Endothelial cell of umbilical vein (primary cell): ENCODE data around the gene MRPL16. TPM values are rescaled to one million over a fixed set of nuclear protein-coding genes. Genes with fewer than 3 reads are reported as not detected.
A peak's percentile ranks its signal among the peaks of the same experiment; 100 is the strongest.

Experiments
- Bru-seq: library from RNA; stranded (reverse); fragments of 400-500 nt; gene quantifications from one replicate; lab custom pipeline; 2021; lab: Mats Ljungman, UMichigan
- BruChase-seq, 2 experiments: library from RNA; stranded (reverse); fragments of 400-500 nt; gene quantifications; one replicate each; lab custom pipeline; 2021; lab: Mats Ljungman, UMichigan
- BruUV-seq: library from RNA; stranded (reverse); fragments of 400-500 nt; replicated peaks from 2 replicates; lab custom pipeline; 2021; lab: Mats Ljungman, UMichigan
- CTCF ChIA-PET: fragments of 300-600, 350-600 bp; sonication (Branson Sonifier 250); formaldehyde crosslinking; loops from one replicate; lab custom pipeline; 2021; ENCODE audit warnings: antibody characterized with exemption, inconsistent platforms; lab: Charles Lee
- POLR2A ChIA-PET: fragments of 300-600, 350-600 bp; sonication (Branson Sonifier 250); formaldehyde crosslinking; loops from one replicate; lab custom pipeline; 2021; ENCODE audit warnings: antibody characterized with exemption, inconsistent platforms; lab: Charles Lee
- DNase-seq: peaks from one replicate; pipeline ENCODE4 v3.0.0-alpha.2; 2011; ENCODE audit warnings: low read depth, low spot score
- FAIRE-seq: peaks from 2 replicates; lab custom pipeline; 2011; peaks lifted over from hg19 to GRCh38; lab: Jason Lieb, UNC
- H2AFZ ChIP-seq: 2 replicates; pipeline ENCODE4 v1.6.0; 2012; ENCODE audit warnings: low read depth, low read length, control low read depth, inconsistent platforms
- H3K27ac ChIP-seq: 2 replicates; pipeline ENCODE4 v1.5.1; 2011; ENCODE audit warnings: low read depth, mild to moderate bottlenecking, control low read depth, low read length, moderate library complexity; ENCODE audit not compliant: insufficient read depth
- H3K27me3 ChIP-seq, 2 experiments: 2 replicates each; pipeline versions ENCODE4 v1.6.0 to v1.6.1; 2011; ENCODE audit warnings: low read length in 2 of 2, mixed read lengths in 1 of 2; ENCODE audit not compliant: control insufficient read depth in 2 of 2, insufficient read depth in 2 of 2
- H3K36me3 ChIP-seq, 2 experiments: 2 replicates in 1 of 2; 3 replicates in 1 of 2; pipeline ENCODE4 v1.5.1; 2011; ENCODE audit warnings: low read length in 2 of 2, mild to moderate bottlenecking in 1 of 2, moderate library complexity in 1 of 2; ENCODE audit not compliant: control insufficient read depth in 2 of 2, insufficient read depth in 2 of 2; ENCODE audit errors: extremely low read depth in 1 of 2
- H3K4me1 ChIP-seq: 3 replicates; pipeline ENCODE4 v1.5.1; 2011; ENCODE audit warnings: mild to moderate bottlenecking, low read length; ENCODE audit not compliant: control insufficient read depth, insufficient read depth; ENCODE audit errors: extremely low read depth
- H3K4me2 ChIP-seq: 2 replicates; pipeline ENCODE4 v1.6.1; 2011; ENCODE audit warnings: low read length, control low read depth, mixed read lengths; ENCODE audit not compliant: insufficient read depth
- H3K4me3 ChIP-seq, 3 experiments: fragments of 200-600 bp in 1 of 3; sonication (generic), shearing (Covaris generic) in 1 of 3; replicated peaks in 1 of 3; 2 replicates each; pipeline ENCODE4 v1.5.1; 2011 to 2016; ENCODE audit warnings: control low read depth in 3 of 3, low read length in 3 of 3, mild to moderate bottlenecking in 2 of 3, inconsistent platforms in 1 of 3, low read depth in 1 of 3, moderate library complexity in 1 of 3; ENCODE audit not compliant: insufficient read depth in 1 of 3
- H3K79me2 ChIP-seq: 2 replicates; pipeline ENCODE4 v1.6.0; 2012; ENCODE audit warnings: low read length, inconsistent platforms; ENCODE audit not compliant: control insufficient read depth, insufficient read depth
- H3K9ac ChIP-seq: replicated peaks from 2 replicates; pipeline ENCODE3; 2011; ENCODE audit warnings: low read length, control low read depth; ENCODE audit not compliant: insufficient read depth; ENCODE audit errors: extremely low read depth
- H3K9me1 ChIP-seq: replicated peaks from 3 replicates; pipeline ENCODE4 v1.6.0; 2011; ENCODE audit warnings: mild to moderate bottlenecking, low read length; ENCODE audit not compliant: control insufficient read depth, insufficient read depth; ENCODE audit errors: extremely low read depth
- H3K9me3 ChIP-seq: replicated peaks from 2 replicates; pipeline ENCODE4 v1.5.1; 2012; ENCODE audit warnings: low read length, inconsistent platforms; ENCODE audit not compliant: control insufficient read depth, insufficient read depth
- H4K20me1 ChIP-seq: replicated peaks from 2 replicates; pipeline ENCODE3; 2011; ENCODE audit warnings: mild to moderate bottlenecking, low read length; ENCODE audit not compliant: control insufficient read depth, insufficient read depth; ENCODE audit errors: extremely low read depth
- CTCF ChIP-seq, 2 donors: IDR thresholded peaks; 1 replicate in 1 of 2; 2 replicates in 1 of 2; pipeline ENCODE4 v1.5.1; 2011; ENCODE audit warnings: low read length in 2 of 2, mild to moderate bottlenecking in 2 of 2, moderate library complexity in 2 of 2, control low read depth in 1 of 2, inconsistent platforms in 1 of 2, low read depth in 1 of 2; ENCODE audit not compliant: insufficient read depth in 1 of 2; ENCODE audit errors: extremely low read depth in 1 of 2
- EZH2 ChIP-seq: IDR thresholded peaks from 2 replicates; pipeline ENCODE4 v1.6.1; 2012; ENCODE audit warnings: borderline replicate concordance, low read depth, mild to moderate bottlenecking, moderate library complexity, low read length, inconsistent platforms; ENCODE audit not compliant: severe bottlenecking
- FOS ChIP-seq: IDR thresholded peaks from 2 replicates; pipeline ENCODE4 v1.6.1; 2011; ENCODE audit warnings: mild to moderate bottlenecking, low read length, moderate library complexity, borderline replicate concordance; ENCODE audit not compliant: insufficient read depth
- GATA2 ChIP-seq: IDR thresholded peaks from 2 replicates; pipeline ENCODE4 v1.7.0; 2011; ENCODE audit warnings: low read depth, mild to moderate bottlenecking, moderate library complexity, mixed read lengths, low read length; ENCODE audit not compliant: insufficient read length, insufficient read depth
- JUN ChIP-seq: IDR thresholded peaks from 2 replicates; pipeline ENCODE4 v1.6.1; 2011; ENCODE audit warnings: borderline replicate concordance, low read depth; ENCODE audit not compliant: insufficient read length, insufficient read depth
- MAX ChIP-seq: IDR thresholded peaks from 2 replicates; pipeline ENCODE4 v1.6.1; 2011; ENCODE audit not compliant: insufficient read depth, insufficient read length
- MYC ChIP-seq: IDR thresholded peaks from one replicate; pipeline ENCODE4 v1.6.1; 2011; ENCODE audit warnings: mild to moderate bottlenecking, low read depth, low read length
- POLR2A ChIP-seq: IDR thresholded peaks from 2 replicates; pipeline ENCODE4 v1.6.1; 2012; ENCODE audit warnings: low read depth, mild to moderate bottlenecking, control low read depth, low read length
- POLR2AphosphoS5 ChIP-seq: IDR thresholded peaks from 2 replicates; pipeline ENCODE4 v1.6.1; 2012; ENCODE audit warnings: low read depth, mild to moderate bottlenecking, control low read depth, low read length, moderate library complexity; ENCODE audit not compliant: insufficient read depth
- dilution Hi-C: fragments of 300-500 bp; cut with MboI; formaldehyde crosslinking; loops from one replicate; pipeline ENCODE4 v1.15.0; 2019; ENCODE audit warnings: low sequenced_read_pairs; ENCODE audit not compliant: extremely low pct_ligation_motif_present
- intact Hi-C: fragments of 100-400 bp; cut with micrococcal nuclease; formaldehyde crosslinking; loops from one replicate; pipeline ENCODE4 v1.10.0; 2022
- long read RNA-seq: library from polyadenylated mRNA; stranded (forward); transcript quantifications from one replicate; pipeline ENCODE4 v2.0.0, GENCODE V29; 2021
- polyA minus RNA-seq, 3 experiments: library from RNA; depleted of rRNA, polyadenylated mRNA; stranded (reverse); fragments of >200 nt; gene quantifications; 1 replicate in 1 of 3; 2 replicates in 2 of 3; pipeline ENCODE4 v1.2.3, GENCODE V29; 2011
- polyA plus RNA-seq, 4 experiments: library from polyadenylated mRNA; depleted of rRNA in 3 of 4; stranded (reverse) in 3 of 4; unstranded in 1 of 4; fragments of >200 nt; gene quantifications; 2 replicates each; pipeline versions ENCODE4 v1.2.1 to v1.2.3, GENCODE V29; 2011 to 2012; ENCODE audit warnings: missing spikeins in 1 of 4
- total RNA-seq: library from RNA; stranded (reverse); gene quantifications from 2 replicates; pipeline ENCODE4 v1.2.3, GENCODE V29; 2021

The MRPL16 gene
- total RNA-seq: 60.3 and 63.9 TPM in 2 replicates
- 60.9 and 84.0 TPM in 2 replicates for polyA plus RNA-seq
- 102 and 113 TPM in 2 replicates for polyA plus RNA-seq (2011; cell fraction: cytosol; rRNA removed)
- polyA plus RNA-seq (2011; cell fraction: nucleus; rRNA removed): 63.9 and 76.2 TPM in 2 replicates
- polyA plus RNA-seq (2012): 58.7 and 60.8 TPM in 2 replicates
- polyA minus RNA-seq: 32.7 and 37.6 TPM in 2 replicates
- polyA minus RNA-seq (2011; cell fraction: cytosol; rRNA and poly(A)+ RNA removed): 38.1 TPM
- 14.9 and 15.1 TPM in 2 replicates for polyA minus RNA-seq (2011; cell fraction: nucleus; rRNA and poly(A)+ RNA removed)
- Bru-seq, nascent RNA: percentile 86 among the genes with signal in this experiment
- percentile 89 among the genes with signal in this experiment for BruChase-seq, experiment 1, labeled RNA remaining after a 6-hour chase
- BruChase-seq, experiment 2, labeled RNA remaining after a 2-hour chase: percentile 80 among the genes with signal in this experiment
- long read RNA-seq, transcript MRPL16-201 (4 exons, 1,182 nt): major isoform, 225 of 254 reads
- long read RNA-seq, partial matches to known transcripts: 3 of 254 reads
- long read RNA-seq, other reads (novel, unspliced or antisense): 23 of 254 reads

- Histone ChIP-seq H3K27me3 (no peaks in the 10 kb centered on the region), H3K4me3 (peak within 1 kb of the TSS; percentile 69 to 79 (median 74)), H3K27ac (peak within 1 kb of the TSS; percentile 59), H2AFZ (peak within 1 kb of the TSS; percentile 81), H3K4me1 (peaks cover 6% of the 10 kb centered on the region), H3K9ac (peak within 1 kb of the TSS; percentile 86), H3K9me3 (no peaks in the 10 kb centered on the region), H3K9me1 (no peaks in the 10 kb centered on the region), H3K79me2 (peaks cover 8% of the 10 kb centered on the region), H3K4me2 (peak within 1 kb of the TSS; percentile 61), H4K20me1 (no peaks in the 10 kb centered on the region), H3K36me3 (peaks cover 4 to 9% of the 10 kb centered on the region in 2 experiments)
- intact Hi-C loops: loop anchor here (2.0 kb wide), 1 partner anchor 56 kb away; the partner anchor contains the start of gene STX3
- peak; percentile 76 for DNase-seq
- ChIA-PET CTCF (interaction anchor here (0.8 to 5.1 kb wide), 7 partner anchors 12 to 441 kb away, joined by 3 to 32 read pairs (median 4); partner anchors contain the start of gene STX3), POLR2A (interaction anchor here (1.2 kb wide), 1 partner anchor 8 kb away, joined by 3 read pairs; no protein-coding TSS in a partner anchor)
- dilution Hi-C loops: no loop called here
- TF ChIP-seq POLR2A: peak; percentile 76
- peak; percentile 94 for TF ChIP-seq POLR2AphosphoS5
- no peak for TF ChIP-seq MAX
- BruUV-seq: TSS peak; percentile 45
- peak; percentile 70 for FAIRE-seq
Measured at GRCh38 chr11:59810189-59810910, at the start of gene MRPL16. Gene MRPL16 (minus strand): TSS chr11:59810778. CDS start chr11:59810658, 120 bp downstream.

GRCh38 chr11:59859673-59860072 is 49.1 kb upstream of the MRPL16 start:
- Histone ChIP-seq H3K9me3 (no peaks in the 10 kb centered on the region), H3K9me1 (no peaks in the 10 kb centered on the region), H4K20me1 (no peaks in the 10 kb centered on the region), H3K79me2 (no peaks in the 10 kb centered on the region), H3K4me2 (no peak overlapping the region), H3K9ac (no peak overlapping the region), H3K27me3 (no peaks in the 10 kb centered on the region), H3K4me1 (peaks cover 19% of the 10 kb centered on the region), H3K4me3 (no peak overlapping the region), H3K27ac (no peak overlapping the region), H2AFZ (no peak overlapping the region), H3K36me3 (no peaks in the 10 kb centered on the region)
- FAIRE-seq (no peak), DNase-seq (no peak)
- intact Hi-C loops: no loop called here
- POLR2A ChIA-PET: no interaction called here
- CTCF ChIA-PET: interaction anchor here (0.7 to 1.3 kb wide), 2 partner anchors 12 to 59 kb away, joined by 4 read pairs; no protein-coding TSS in a partner anchor
- dilution Hi-C loops: no loop called here
- BruUV-seq: no TSS peak
- no peak for TF ChIP-seq EZH2
- no peak for TF ChIP-seq CTCF (IDR thresholded peaks at IDR 0.05; ENCODE audit: extremely low read depth in 1 of 2, insufficient read depth in 1 of 2, low read depth in 1 of 2, low read length in 2 of 2)
- no peak for TF ChIP-seq POLR2A
- no peak for TF ChIP-seq POLR2AphosphoS5
- TF ChIP-seq MAX: no peak
- no peak for TF ChIP-seq FOS
- TF ChIP-seq MYC: no peak
- TF ChIP-seq JUN: no peak
- no peak for TF ChIP-seq GATA2
